Ishikawa (cell line): ENCODE data around the gene ALG14.

ENCODE experiments used
- FOXM1 ChIP-seq: IDR thresholded peaks from 2 replicates; pipeline ENCODE4 v1.6.1; 2012; ENCODE audit warnings: low read depth, borderline replicate concordance
- MAX ChIP-seq: IDR thresholded peaks from 2 replicates; pipeline ENCODE4 v1.6.1; 2012
- RAD21 ChIP-seq: IDR thresholded peaks from 2 replicates; pipeline ENCODE4 v1.6.1; 2012; ENCODE audit warnings: low read depth
- TCF12 ChIP-seq: IDR thresholded peaks from 2 replicates; pipeline ENCODE4 v1.6.1; 2012; ENCODE audit warnings: low read depth
- USF1 ChIP-seq: IDR thresholded peaks from 2 replicates; pipeline ENCODE4 v1.6.1; 2012

GRCh38 chr1:94994805-94995204 is 77.9 kb downstream of the ALG14 start:
- no peak for TF ChIP-seq TCF12
- TF ChIP-seq USF1: no peak
- no peak for TF ChIP-seq MAX
- no peak for TF ChIP-seq FOXM1
- no peak for TF ChIP-seq RAD21
